Spleen (tissue), 7 donors: ENCODE data around the gene RTL5.

ENCODE experiments used
- CTCF ChIP-seq, 11 experiments: fragments of 200-600 bp in 7 of 11; fragments of 450-650 bp in 4 of 11; sonication (generic) in 4 of 11; IDR thresholded peaks in 8 of 11; conservative IDR thresholded peaks in 3 of 11; 1 replicate in 7 of 11; 2 replicates in 4 of 11; pipeline versions ENCODE4 v1.4.0 to v1.8.0; 2016 to 2021; ENCODE audit warnings: antibody characterized with exemption in 11 of 11, inconsistent platforms in 4 of 11, mild to moderate bottlenecking in 1 of 11
- POLR2A ChIP-seq, 3 donors: fragments of 450-650 bp; IDR thresholded peaks; one replicate each; pipeline ENCODE4 v1.5.1; 2017; ENCODE audit warnings: antibody characterized with exemption in 3 of 3, mild to moderate bottlenecking in 1 of 3
- donor health status: DM: no; HTN: no; CAD: no; lungs with moderate emphysema.
- donor health status: DM: no; HTN: no; CAD: no.
- donor health status: DM: no; HTN: no; CAD: no.

- TF ChIP-seq CTCF (IDR thresholded peaks at IDR 0.05 in 8 of 11, conservative IDR thresholded peaks at IDR 0.05 in 3 of 11), result no peak
- no peak for TF ChIP-seq POLR2A (IDR thresholded peaks at IDR 0.05)
Observed at GRCh38 chrX:72101597-72102037, 30.1 kb downstream of the RTL5 start.
